Endothelial cell of umbilical vein (primary cell): ENCODE measurements around the gene PBX2. TPM values are rescaled to one million over a fixed set of nuclear protein-coding genes. Genes with fewer than 3 reads are reported as not detected.

Experiments
- BruUV-seq: library from RNA; stranded (reverse); fragments of 400-500 nt; replicated peaks from 2 replicates; lab custom pipeline; 2021; lab: Mats Ljungman, UMichigan
- CTCF ChIA-PET: fragments of 300-600, 350-600 bp; sonication (Branson Sonifier 250); formaldehyde crosslinking; loops from one replicate; lab custom pipeline; 2021; ENCODE audit warnings: antibody characterized with exemption, inconsistent platforms; lab: Charles Lee
- POLR2A ChIA-PET: fragments of 300-600, 350-600 bp; sonication (Branson Sonifier 250); formaldehyde crosslinking; loops from one replicate; lab custom pipeline; 2021; ENCODE audit warnings: antibody characterized with exemption, inconsistent platforms; lab: Charles Lee
- DNase-seq: peaks from one replicate; pipeline ENCODE4 v3.0.0-alpha.2; 2011; ENCODE audit warnings: low read depth, low spot score
- FAIRE-seq: peaks from 2 replicates; lab custom pipeline; 2011; peaks lifted over from hg19 to GRCh38; lab: Jason Lieb, UNC
- H2AFZ ChIP-seq: 2 replicates; pipeline ENCODE4 v1.6.0; 2012; ENCODE audit warnings: low read depth, low read length, control low read depth, inconsistent platforms
- H3K27ac ChIP-seq: 2 replicates; pipeline ENCODE4 v1.5.1; 2011; ENCODE audit warnings: low read depth, mild to moderate bottlenecking, control low read depth, low read length, moderate library complexity; ENCODE audit not compliant: insufficient read depth
- H3K27me3 ChIP-seq, 2 experiments: 2 replicates each; pipeline versions ENCODE4 v1.6.0 to v1.6.1; 2011; ENCODE audit warnings: low read length in 2 of 2, mixed read lengths in 1 of 2; ENCODE audit not compliant: control insufficient read depth in 2 of 2, insufficient read depth in 2 of 2
- H3K36me3 ChIP-seq, 2 experiments: 2 replicates in 1 of 2; 3 replicates in 1 of 2; pipeline ENCODE4 v1.5.1; 2011; ENCODE audit warnings: low read length in 2 of 2, mild to moderate bottlenecking in 1 of 2, moderate library complexity in 1 of 2; ENCODE audit not compliant: control insufficient read depth in 2 of 2, insufficient read depth in 2 of 2; ENCODE audit errors: extremely low read depth in 1 of 2
- H3K4me1 ChIP-seq: 3 replicates; pipeline ENCODE4 v1.5.1; 2011; ENCODE audit warnings: mild to moderate bottlenecking, low read length; ENCODE audit not compliant: control insufficient read depth, insufficient read depth; ENCODE audit errors: extremely low read depth
- H3K4me2 ChIP-seq: 2 replicates; pipeline ENCODE4 v1.6.1; 2011; ENCODE audit warnings: low read length, control low read depth, mixed read lengths; ENCODE audit not compliant: insufficient read depth
- H3K4me3 ChIP-seq, 3 experiments: fragments of 200-600 bp in 1 of 3; sonication (generic), shearing (Covaris generic) in 1 of 3; replicated peaks in 1 of 3; 2 replicates each; pipeline ENCODE4 v1.5.1; 2011 to 2016; ENCODE audit warnings: control low read depth in 3 of 3, low read length in 3 of 3, mild to moderate bottlenecking in 2 of 3, inconsistent platforms in 1 of 3, low read depth in 1 of 3, moderate library complexity in 1 of 3; ENCODE audit not compliant: insufficient read depth in 1 of 3
- H3K79me2 ChIP-seq: 2 replicates; pipeline ENCODE4 v1.6.0; 2012; ENCODE audit warnings: low read length, inconsistent platforms; ENCODE audit not compliant: control insufficient read depth, insufficient read depth
- H3K9ac ChIP-seq: replicated peaks from 2 replicates; pipeline ENCODE3; 2011; ENCODE audit warnings: low read length, control low read depth; ENCODE audit not compliant: insufficient read depth; ENCODE audit errors: extremely low read depth
- H3K9me1 ChIP-seq: replicated peaks from 3 replicates; pipeline ENCODE4 v1.6.0; 2011; ENCODE audit warnings: mild to moderate bottlenecking, low read length; ENCODE audit not compliant: control insufficient read depth, insufficient read depth; ENCODE audit errors: extremely low read depth
- H3K9me3 ChIP-seq: replicated peaks from 2 replicates; pipeline ENCODE4 v1.5.1; 2012; ENCODE audit warnings: low read length, inconsistent platforms; ENCODE audit not compliant: control insufficient read depth, insufficient read depth
- H4K20me1 ChIP-seq: replicated peaks from 2 replicates; pipeline ENCODE3; 2011; ENCODE audit warnings: mild to moderate bottlenecking, low read length; ENCODE audit not compliant: control insufficient read depth, insufficient read depth; ENCODE audit errors: extremely low read depth
- EZH2 ChIP-seq: IDR thresholded peaks from 2 replicates; pipeline ENCODE4 v1.6.1; 2012; ENCODE audit warnings: borderline replicate concordance, low read depth, mild to moderate bottlenecking, moderate library complexity, low read length, inconsistent platforms; ENCODE audit not compliant: severe bottlenecking
- FOS ChIP-seq: IDR thresholded peaks from 2 replicates; pipeline ENCODE4 v1.6.1; 2011; ENCODE audit warnings: mild to moderate bottlenecking, low read length, moderate library complexity, borderline replicate concordance; ENCODE audit not compliant: insufficient read depth
- GATA2 ChIP-seq: IDR thresholded peaks from 2 replicates; pipeline ENCODE4 v1.7.0; 2011; ENCODE audit warnings: low read depth, mild to moderate bottlenecking, moderate library complexity, mixed read lengths, low read length; ENCODE audit not compliant: insufficient read length, insufficient read depth
- JUN ChIP-seq: IDR thresholded peaks from 2 replicates; pipeline ENCODE4 v1.6.1; 2011; ENCODE audit warnings: borderline replicate concordance, low read depth; ENCODE audit not compliant: insufficient read length, insufficient read depth
- MYC ChIP-seq: IDR thresholded peaks from one replicate; pipeline ENCODE4 v1.6.1; 2011; ENCODE audit warnings: mild to moderate bottlenecking, low read depth, low read length
- POLR2A ChIP-seq: IDR thresholded peaks from 2 replicates; pipeline ENCODE4 v1.6.1; 2012; ENCODE audit warnings: low read depth, mild to moderate bottlenecking, control low read depth, low read length
- POLR2AphosphoS5 ChIP-seq: IDR thresholded peaks from 2 replicates; pipeline ENCODE4 v1.6.1; 2012; ENCODE audit warnings: low read depth, mild to moderate bottlenecking, control low read depth, low read length, moderate library complexity; ENCODE audit not compliant: insufficient read depth
- dilution Hi-C: fragments of 300-500 bp; cut with MboI; formaldehyde crosslinking; loops from one replicate; pipeline ENCODE4 v1.15.0; 2019; ENCODE audit warnings: low sequenced_read_pairs; ENCODE audit not compliant: extremely low pct_ligation_motif_present
- intact Hi-C: fragments of 100-400 bp; cut with micrococcal nuclease; formaldehyde crosslinking; loops from one replicate; pipeline ENCODE4 v1.10.0; 2022
- polyA plus RNA-seq, 4 experiments: library from polyadenylated mRNA; depleted of rRNA in 3 of 4; stranded (reverse) in 3 of 4; unstranded in 1 of 4; fragments of >200 nt; gene quantifications; 2 replicates each; pipeline versions ENCODE4 v1.2.1 to v1.2.3, GENCODE V29; 2011 to 2012; ENCODE audit warnings: missing spikeins in 1 of 4
- total RNA-seq: library from RNA; stranded (reverse); gene quantifications from 2 replicates; pipeline ENCODE4 v1.2.3, GENCODE V29; 2021
- TF ChIP-seq, protein P1 (sequence below), 2 donors: IDR thresholded peaks; 1 replicate in 1 of 2; 2 replicates in 1 of 2; pipeline ENCODE4 v1.5.1; 2011; ENCODE audit warnings: low read length in 2 of 2, mild to moderate bottlenecking in 2 of 2, moderate library complexity in 2 of 2, control low read depth in 1 of 2, inconsistent platforms in 1 of 2, low read depth in 1 of 2; ENCODE audit not compliant: insufficient read depth in 1 of 2; ENCODE audit errors: extremely low read depth in 1 of 2
- TF ChIP-seq, protein P2 (sequence below): IDR thresholded peaks from 2 replicates; pipeline ENCODE4 v1.6.1; 2011; ENCODE audit not compliant: insufficient read depth, insufficient read length

Gene PBX2
- total and polyA plus RNA-seq, 2 donors (not counting 3 experiments of a cell fraction or from before 2014, with no cell fraction given): 82.3 to 100 TPM

DNA sequence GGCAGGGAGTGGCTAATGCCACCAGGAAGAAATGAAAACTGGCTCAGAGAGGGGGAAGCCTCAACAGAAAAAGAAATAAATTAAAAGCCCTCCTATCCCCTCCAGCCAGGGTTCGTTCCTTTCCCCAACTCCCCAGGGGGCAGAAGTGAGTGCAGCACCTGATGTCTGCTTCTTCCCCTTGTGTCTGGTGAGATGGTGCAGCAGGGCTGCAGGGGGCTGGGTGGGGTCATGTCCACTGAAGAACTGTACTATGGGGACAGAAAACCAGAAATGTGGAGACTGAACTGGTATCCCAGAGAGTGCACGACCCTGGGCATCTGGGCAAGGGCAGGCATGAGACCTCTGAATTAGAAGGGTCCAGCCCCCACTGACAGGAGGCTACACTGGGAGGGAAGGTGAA lies 21.7 kb downstream of the PBX2 start:
- no peaks in the 10 kb centered on the region for H3K27me3 ChIP-seq
- DNase-seq: no peak

More for the DNA sequence above, 21.7 kb downstream of the PBX2 start:
- intact Hi-C loops: no loop called here
- Histone ChIP-seq H3K27ac (no peak overlapping the region), H3K9me1 (no peaks in the 10 kb centered on the region), H3K9ac (no peak overlapping the region), H3K4me2 (no peak overlapping the region), H3K4me1 (no peaks in the 10 kb centered on the region), H4K20me1 (no peaks in the 10 kb centered on the region), H3K79me2 (no peaks in the 10 kb centered on the region), H2AFZ (no peak overlapping the region), H3K36me3 (peaks cover 7 to 21% of the 10 kb centered on the region in 2 experiments), H3K4me3 (no peak overlapping the region), H3K9me3 (no peaks in the 10 kb centered on the region)
- TF ChIP-seq FOS (no peak), MYC (no peak), POLR2AphosphoS5 (no peak), JUN (no peak), EZH2 (no peak), POLR2A (no peak), GATA2 (no peak)
- TF ChIP-seq, protein P1, sequence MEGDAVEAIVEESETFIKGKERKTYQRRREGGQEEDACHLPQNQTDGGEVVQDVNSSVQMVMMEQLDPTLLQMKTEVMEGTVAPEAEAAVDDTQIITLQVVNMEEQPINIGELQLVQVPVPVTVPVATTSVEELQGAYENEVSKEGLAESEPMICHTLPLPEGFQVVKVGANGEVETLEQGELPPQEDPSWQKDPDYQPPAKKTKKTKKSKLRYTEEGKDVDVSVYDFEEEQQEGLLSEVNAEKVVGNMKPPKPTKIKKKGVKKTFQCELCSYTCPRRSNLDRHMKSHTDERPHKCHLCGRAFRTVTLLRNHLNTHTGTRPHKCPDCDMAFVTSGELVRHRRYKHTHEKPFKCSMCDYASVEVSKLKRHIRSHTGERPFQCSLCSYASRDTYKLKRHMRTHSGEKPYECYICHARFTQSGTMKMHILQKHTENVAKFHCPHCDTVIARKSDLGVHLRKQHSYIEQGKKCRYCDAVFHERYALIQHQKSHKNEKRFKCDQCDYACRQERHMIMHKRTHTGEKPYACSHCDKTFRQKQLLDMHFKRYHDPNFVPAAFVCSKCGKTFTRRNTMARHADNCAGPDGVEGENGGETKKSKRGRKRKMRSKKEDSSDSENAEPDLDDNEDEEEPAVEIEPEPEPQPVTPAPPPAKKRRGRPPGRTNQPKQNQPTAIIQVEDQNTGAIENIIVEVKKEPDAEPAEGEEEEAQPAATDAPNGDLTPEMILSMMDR (IDR thresholded peaks at IDR 0.05; ENCODE audit: extremely low read depth in 1 of 2, insufficient read depth in 1 of 2, low read depth in 1 of 2, low read length in 2 of 2): no peak
- TF ChIP-seq, protein P2, sequence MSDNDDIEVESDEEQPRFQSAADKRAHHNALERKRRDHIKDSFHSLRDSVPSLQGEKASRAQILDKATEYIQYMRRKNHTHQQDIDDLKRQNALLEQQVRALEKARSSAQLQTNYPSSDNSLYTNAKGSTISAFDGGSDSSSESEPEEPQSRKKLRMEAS: no peak
- ChIA-PET POLR2A (no interaction called here), CTCF (no interaction called here)
- no TSS peak for BruUV-seq
- dilution Hi-C loops: no loop called here
- FAIRE-seq: no peak
